MV-4-11 (cell line): Measurements from ENCODE around the gene MARS1.
"Not testable (repeated sequence)": the region's sequence is repeated elsewhere in the genome, so short reads cannot be mapped to it uniquely, and the experiment has no call there.

ENCODE experiments used
- DNase-seq: peaks from one replicate; lab custom pipeline; 2025; lab: John Stamatoyannopoulos, UW

MARS1 gene

GRCh38 chr12:57495051-57495701 is 7.3 kb downstream of the MARS1 start:
- DNase-seq = not testable (repeated sequence)

- no peak for DNase-seq
Measured at GRCh38 chr12:57496822-57497221, 9.0 kb downstream of the MARS1 start.

GRCh38 chr12:57497223-57498131 is 9.6 kb downstream of the MARS1 start:
- no peak for DNase-seq

GRCh38 chr12:57498132-57498502 is 10.2 kb downstream of the MARS1 start:
- DNase-seq = no peak

- no peak for DNase-seq
Measured at GRCh38 chr12:57498571-57498970, 10.7 kb downstream of the MARS1 start.

- DNase-seq = no peak
Measured at GRCh38 chr12:57500213-57500612, 12.3 kb downstream of the MARS1 start.

- DNase-seq = not testable (repeated sequence)
Measured at GRCh38 chr12:57502311-57502969, 14.6 kb downstream of the MARS1 start.

- not testable (repeated sequence) for DNase-seq
Measured at GRCh38 chr12:57506541-57506940, 18.7 kb downstream of the MARS1 start.

- DNase-seq = not testable (repeated sequence)
Measured at GRCh38 chr12:57507796-57508195, 19.9 kb downstream of the MARS1 start.

- no peak for DNase-seq
Measured at GRCh38 chr12:57511161-57511560, 23.3 kb downstream of the MARS1 start.

GRCh38 chr12:57511588-57512325 is 23.9 kb downstream of the MARS1 start:
- DNase-seq = no peak

GRCh38 chr12:57512665-57513064 is 24.8 kb downstream of the MARS1 start:
- no peak for DNase-seq

GRCh38 chr12:57513266-57513665 is 25.4 kb downstream of the MARS1 start:
- DNase-seq = no peak

GRCh38 chr12:57513677-57514076 is 25.8 kb downstream of the MARS1 start:
- not testable (repeated sequence) for DNase-seq

- not testable (repeated sequence) for DNase-seq
Measured at GRCh38 chr12:57514246-57514645, 26.4 kb downstream of the MARS1 start.

- DNase-seq = no peak
Measured at GRCh38 chr12:57514720-57515407, 27.0 kb downstream of the MARS1 start.

GRCh38 chr12:57515408-57515933 is 27.6 kb downstream of the MARS1 start:
- no peak for DNase-seq

- DNase-seq = no peak
Measured at GRCh38 chr12:57515934-57516541, 28.2 kb downstream of the MARS1 start.

GRCh38 chr12:57516617-57517153 is 28.8 kb downstream of the MARS1 start:
- no peak for DNase-seq

- DNase-seq = no peak
Measured at GRCh38 chr12:57517187-57517586, 29.3 kb downstream of the MARS1 start.
